ENCODE results near the gene DMP1. TPM values are rescaled to one million over a fixed set of nuclear protein-coding genes. Genes with fewer than 3 reads are reported as not detected.

The DMP1 gene
- total and polyA plus RNA-seq, 2 donors (not counting 1 experiment from before 2014, with no cell fraction given), result not detected

DNA sequence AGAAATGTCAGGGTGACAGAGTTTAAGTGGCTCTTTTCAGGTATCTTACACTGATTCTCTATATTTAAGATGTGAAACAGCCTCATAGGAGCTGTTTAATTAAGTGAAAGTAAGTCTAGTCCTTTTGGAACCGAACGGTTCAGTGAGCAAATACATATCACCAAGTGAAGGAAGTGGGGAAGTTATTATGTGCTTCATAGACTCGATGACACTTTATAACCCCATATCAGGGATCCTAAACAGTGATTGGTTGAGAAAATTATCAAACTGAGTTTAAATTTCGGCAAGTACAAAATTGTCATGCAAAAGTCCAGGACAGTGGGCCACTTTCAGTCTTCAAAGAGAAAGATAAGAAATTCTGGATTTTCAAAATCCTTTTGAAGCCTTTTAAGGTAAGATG lies 41.9 kb upstream of the DMP1 start, which contains the start of gene DSPP:
DSPP (plus strand) TSS at position 301 of the 400 bp plus-strand sequence. CDS start 2,380 bp downstream, outside the sequence.
- Histone ChIP-seq H3K4me1 (ENCODE audit: control insufficient read depth in 2 of 2, insufficient read depth in 2 of 2, low read length in 2 of 2) (no peaks in the 10 kb centered on the region), H3K4me2 (replicated peaks; ENCODE audit: low read depth, low read length, poor library complexity, severe bottlenecking) (no peak within 1 kb of the TSS), H3K4me3 (ENCODE audit: control extremely low read depth in 1 of 5, extremely low read depth in 1 of 5, insufficient read depth in 1 of 5, low read depth in 2 of 5, low read length in 4 of 5) (no peak within 1 kb of the TSS), H3K27me3 (replicated peaks in 1 of 4; ENCODE audit: control extremely low read depth in 1 of 4, control insufficient read depth in 3 of 4, insufficient read depth in 4 of 4, low read length in 3 of 4) (no peaks in the 10 kb centered on the region), H2AFZ (ENCODE audit: insufficient read depth, low read depth, low read length, poor library complexity, severe bottlenecking) (no peak within 1 kb of the TSS), H3K9ac (ENCODE audit: low read length) (no peak within 1 kb of the TSS), H3K36me3 (replicated peaks in 1 of 2; ENCODE audit: control extremely low read depth in 1 of 2, control insufficient read depth in 1 of 2, extremely low read depth in 1 of 2, insufficient read depth in 2 of 2, low read length in 1 of 2) (no peaks in the 10 kb centered on the region), H3K27ac (ENCODE audit: low read length in 2 of 2) (no peak within 1 kb of the TSS), H3K9me3 (ENCODE audit: control extremely low read depth in 1 of 3, control insufficient read depth in 2 of 3, insufficient read depth in 1 of 3, low read length in 2 of 3) (no peaks in the 10 kb centered on the region), H3K79me2 (ENCODE audit: control insufficient read depth, insufficient read depth, low read length) (no peaks in the 10 kb centered on the region), H4K20me1 (ENCODE audit: control insufficient read depth, insufficient read depth, low read length, poor library complexity, severe bottlenecking) (no peaks in the 10 kb centered on the region)
- Mint-ChIP-seq H3K4me1 (no peaks in the 10 kb centered on the region), H3K27ac (no peak within 1 kb of the TSS), H3K9me3 (ENCODE audit: insufficient read depth) (peaks cover 2% of the 10 kb centered on the region), H3K27me3 (peaks cover 6% of the 10 kb centered on the region), H3K4me3 (no peak within 1 kb of the TSS)
- CTCF ChIA-PET, result no interaction called here
- POLR2A ChIA-PET, result no interaction called here
- no peak for ATAC-seq (ENCODE audit: low read depth)
- WGBS (ENCODE audit: insufficient coverage), result no CpG with 5 or more reads among the region's 4 CpGs
- no peak for TF ChIP-seq EZH2 (IDR thresholded peaks at IDR 0.05; ENCODE audit: borderline replicate concordance, insufficient read depth, low read depth, low read length, poor library complexity, severe bottlenecking)
- TF ChIP-seq, protein P1, sequence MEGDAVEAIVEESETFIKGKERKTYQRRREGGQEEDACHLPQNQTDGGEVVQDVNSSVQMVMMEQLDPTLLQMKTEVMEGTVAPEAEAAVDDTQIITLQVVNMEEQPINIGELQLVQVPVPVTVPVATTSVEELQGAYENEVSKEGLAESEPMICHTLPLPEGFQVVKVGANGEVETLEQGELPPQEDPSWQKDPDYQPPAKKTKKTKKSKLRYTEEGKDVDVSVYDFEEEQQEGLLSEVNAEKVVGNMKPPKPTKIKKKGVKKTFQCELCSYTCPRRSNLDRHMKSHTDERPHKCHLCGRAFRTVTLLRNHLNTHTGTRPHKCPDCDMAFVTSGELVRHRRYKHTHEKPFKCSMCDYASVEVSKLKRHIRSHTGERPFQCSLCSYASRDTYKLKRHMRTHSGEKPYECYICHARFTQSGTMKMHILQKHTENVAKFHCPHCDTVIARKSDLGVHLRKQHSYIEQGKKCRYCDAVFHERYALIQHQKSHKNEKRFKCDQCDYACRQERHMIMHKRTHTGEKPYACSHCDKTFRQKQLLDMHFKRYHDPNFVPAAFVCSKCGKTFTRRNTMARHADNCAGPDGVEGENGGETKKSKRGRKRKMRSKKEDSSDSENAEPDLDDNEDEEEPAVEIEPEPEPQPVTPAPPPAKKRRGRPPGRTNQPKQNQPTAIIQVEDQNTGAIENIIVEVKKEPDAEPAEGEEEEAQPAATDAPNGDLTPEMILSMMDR (IDR thresholded peaks at IDR 0.05), result no peak
- DNase-seq, result no peak
- intact Hi-C loops (cut with micrococcal nuclease), result no loop called here

DNA sequence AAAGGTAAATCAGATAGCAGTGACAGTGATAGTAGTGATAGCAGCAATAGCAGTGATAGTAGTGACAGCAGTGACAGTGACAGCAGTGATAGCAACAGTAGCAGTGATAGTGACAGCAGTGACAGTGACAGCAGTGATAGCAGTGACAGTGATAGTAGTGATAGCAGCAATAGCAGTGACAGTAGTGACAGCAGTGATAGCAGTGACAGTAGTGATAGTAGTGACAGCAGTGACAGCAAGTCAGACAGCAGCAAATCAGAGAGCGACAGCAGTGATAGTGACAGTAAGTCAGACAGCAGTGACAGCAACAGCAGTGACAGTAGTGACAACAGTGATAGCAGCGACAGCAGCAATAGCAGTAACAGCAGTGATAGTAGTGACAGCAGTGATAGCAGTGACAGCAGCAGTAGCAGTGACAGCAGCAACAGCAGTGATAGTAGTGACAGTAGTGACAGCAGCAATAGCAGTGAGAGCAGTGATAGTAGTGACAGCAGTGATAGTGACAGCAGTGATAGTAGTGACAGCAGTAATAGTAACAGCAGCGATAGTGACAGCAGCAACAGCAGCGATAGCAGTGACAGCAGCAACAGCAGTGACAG lies 35.7 kb upstream of the DMP1 start:
- no peak overlapping the region for H3K4me2 ChIP-seq (replicated peaks; ENCODE audit: low read depth, low read length, poor library complexity, severe bottlenecking)
- no peaks in the 10 kb centered on the region for H3K79me2 ChIP-seq (ENCODE audit: control insufficient read depth, insufficient read depth, low read length)
- no peak overlapping the region for H3K9ac ChIP-seq (ENCODE audit: low read length)
- intact Hi-C loops (cut with micrococcal nuclease), result no loop called here
- no peaks in the 10 kb centered on the region for H4K20me1 ChIP-seq (ENCODE audit: control insufficient read depth, insufficient read depth, low read length, poor library complexity, severe bottlenecking)
- H3K9me3 ChIP-seq (ENCODE audit: control extremely low read depth in 1 of 3, control insufficient read depth in 2 of 3, insufficient read depth in 1 of 3, low read length in 2 of 3), result no peaks in the 10 kb centered on the region
- ATAC-seq (ENCODE audit: low read depth) (no peak), DNase-seq (no peak)
- H3K4me3 ChIP-seq (ENCODE audit: control extremely low read depth in 1 of 5, extremely low read depth in 1 of 5, insufficient read depth in 1 of 5, low read depth in 2 of 5, low read length in 4 of 5), result no peak overlapping the region
- WGBS (ENCODE audit: insufficient coverage), result 100% methylated on average over 4 of the region's 4 CpGs
- TF ChIP-seq, protein P1 (IDR thresholded peaks at IDR 0.05), result no peak
- TF ChIP-seq EZH2 (IDR thresholded peaks at IDR 0.05; ENCODE audit: borderline replicate concordance, insufficient read depth, low read depth, low read length, poor library complexity, severe bottlenecking), result no peak
- CTCF ChIA-PET, result no interaction called here
- Mint-ChIP-seq H3K27me3 (peaks cover 6% of the 10 kb centered on the region), H3K27ac (no peak overlapping the region), H3K4me1 (no peaks in the 10 kb centered on the region), H3K4me3 (no peak overlapping the region), H3K9me3 (ENCODE audit: insufficient read depth) (no peaks in the 10 kb centered on the region)
- H3K4me1 ChIP-seq (ENCODE audit: control insufficient read depth in 2 of 2, insufficient read depth in 2 of 2, low read length in 2 of 2), result no peaks in the 10 kb centered on the region
- no peak overlapping the region for H2AFZ ChIP-seq (ENCODE audit: insufficient read depth, low read depth, low read length, poor library complexity, severe bottlenecking)
- no peak overlapping the region for H3K27ac ChIP-seq (ENCODE audit: low read length in 2 of 2)
- POLR2A ChIA-PET, result no interaction called here
- H3K27me3 ChIP-seq (replicated peaks in 1 of 4; ENCODE audit: control extremely low read depth in 1 of 4, control insufficient read depth in 3 of 4, insufficient read depth in 4 of 4, low read length in 3 of 4), result no peaks in the 10 kb centered on the region
- no peaks in the 10 kb centered on the region for H3K36me3 ChIP-seq (replicated peaks in 1 of 2; ENCODE audit: control extremely low read depth in 1 of 2, control insufficient read depth in 1 of 2, extremely low read depth in 1 of 2, insufficient read depth in 2 of 2, low read length in 1 of 2)

Measured in B cell (primary cell).